ENCODE measurements around the gene SLC7A14. TPM values are rescaled to one million over a fixed set of nuclear protein-coding genes. Genes with fewer than 3 reads are reported as not detected.

The SLC7A14 gene
- total and polyA plus RNA-seq, 4 donors = 0.01 to 0.06 (median 0.03) TPM; not detected in 1

DNA sequence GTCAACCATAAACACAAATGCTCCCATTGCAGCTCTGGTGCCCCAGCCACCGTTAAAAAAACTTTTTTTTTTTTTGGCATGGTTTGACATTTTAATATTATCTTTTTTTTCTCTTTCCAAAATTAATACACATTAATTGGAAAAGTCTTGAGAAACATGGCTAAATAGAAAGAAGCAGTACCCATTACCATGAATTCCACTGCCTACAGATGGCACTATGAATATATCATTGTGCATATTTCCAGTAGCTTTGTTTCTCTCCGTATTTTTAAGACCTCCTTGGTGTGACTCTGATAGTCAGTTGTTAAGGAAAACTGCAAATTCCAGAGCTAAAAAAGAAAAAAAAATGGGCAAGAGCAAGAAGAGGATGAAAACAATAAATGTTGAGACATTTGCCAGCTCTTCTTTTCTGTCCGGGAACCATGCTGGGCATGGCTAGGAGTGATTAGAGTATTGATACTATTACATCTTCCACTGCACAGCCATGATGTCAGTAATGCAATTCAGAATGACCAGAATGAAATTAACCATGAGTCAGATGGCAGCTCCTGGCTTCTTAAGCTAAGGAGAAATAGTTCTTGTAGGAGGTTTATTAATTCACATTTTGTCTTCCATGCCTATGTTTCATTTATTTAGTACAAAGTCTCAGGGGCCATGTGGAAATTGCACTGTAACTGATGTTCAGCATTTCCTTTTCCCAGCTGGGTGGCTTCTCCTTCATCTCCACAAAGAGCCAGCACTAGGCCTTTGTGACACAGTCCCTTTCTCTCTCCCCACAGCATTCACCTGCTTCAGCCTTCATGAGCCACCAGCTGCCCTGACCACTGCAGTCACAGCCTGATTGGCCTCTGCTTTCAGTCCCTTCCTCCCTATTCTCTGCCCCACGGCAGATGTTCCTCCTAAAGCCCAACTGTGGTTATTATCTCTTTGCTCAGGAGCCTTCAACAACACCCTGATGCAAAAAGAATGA lies 31.8 kb downstream of the SLC7A14 start:
- no peaks in the 10 kb centered on the region for H3K36me3 ChIP-seq (ENCODE audit: control insufficient read depth in 4 of 4, insufficient read depth in 4 of 4, low read length in 4 of 4)
- H3K27me3 ChIP-seq (ENCODE audit: control insufficient read depth in 3 of 3, insufficient read depth in 3 of 3, low read length in 2 of 3) = no peaks in the 10 kb centered on the region
- no peak overlapping the region for H3K4me3 ChIP-seq
- no peak for ATAC-seq (ENCODE audit: insufficient read depth, low FRiP score)
- WGBS, 2 donors = 74 to 75% methylated on average over 4 of the region's 4 CpGs
- no peaks in the 10 kb centered on the region for H3K9me3 ChIP-seq (ENCODE audit: control insufficient read depth in 4 of 4, insufficient read depth in 3 of 4, low read length in 3 of 4)
- H3K4me1 ChIP-seq (ENCODE audit: control insufficient read depth in 5 of 5, insufficient read depth in 5 of 5, low read length in 5 of 5) = no peaks in the 10 kb centered on the region
- peak in 2 of 3 donors; percentile 2 to 5 for DNase-seq
- no peak overlapping the region for H3K27ac ChIP-seq (ENCODE audit: low read depth in 1 of 2, low read length in 1 of 2)
- H3K9ac ChIP-seq (ENCODE audit: insufficient read depth in 1 of 2, low read length in 2 of 2) = no peak overlapping the region
- TF ChIP-seq, protein P1, sequence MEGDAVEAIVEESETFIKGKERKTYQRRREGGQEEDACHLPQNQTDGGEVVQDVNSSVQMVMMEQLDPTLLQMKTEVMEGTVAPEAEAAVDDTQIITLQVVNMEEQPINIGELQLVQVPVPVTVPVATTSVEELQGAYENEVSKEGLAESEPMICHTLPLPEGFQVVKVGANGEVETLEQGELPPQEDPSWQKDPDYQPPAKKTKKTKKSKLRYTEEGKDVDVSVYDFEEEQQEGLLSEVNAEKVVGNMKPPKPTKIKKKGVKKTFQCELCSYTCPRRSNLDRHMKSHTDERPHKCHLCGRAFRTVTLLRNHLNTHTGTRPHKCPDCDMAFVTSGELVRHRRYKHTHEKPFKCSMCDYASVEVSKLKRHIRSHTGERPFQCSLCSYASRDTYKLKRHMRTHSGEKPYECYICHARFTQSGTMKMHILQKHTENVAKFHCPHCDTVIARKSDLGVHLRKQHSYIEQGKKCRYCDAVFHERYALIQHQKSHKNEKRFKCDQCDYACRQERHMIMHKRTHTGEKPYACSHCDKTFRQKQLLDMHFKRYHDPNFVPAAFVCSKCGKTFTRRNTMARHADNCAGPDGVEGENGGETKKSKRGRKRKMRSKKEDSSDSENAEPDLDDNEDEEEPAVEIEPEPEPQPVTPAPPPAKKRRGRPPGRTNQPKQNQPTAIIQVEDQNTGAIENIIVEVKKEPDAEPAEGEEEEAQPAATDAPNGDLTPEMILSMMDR (IDR thresholded peaks at IDR 0.05; ENCODE audit: control extremely low read depth, extremely low read depth) = no peak

DNA sequence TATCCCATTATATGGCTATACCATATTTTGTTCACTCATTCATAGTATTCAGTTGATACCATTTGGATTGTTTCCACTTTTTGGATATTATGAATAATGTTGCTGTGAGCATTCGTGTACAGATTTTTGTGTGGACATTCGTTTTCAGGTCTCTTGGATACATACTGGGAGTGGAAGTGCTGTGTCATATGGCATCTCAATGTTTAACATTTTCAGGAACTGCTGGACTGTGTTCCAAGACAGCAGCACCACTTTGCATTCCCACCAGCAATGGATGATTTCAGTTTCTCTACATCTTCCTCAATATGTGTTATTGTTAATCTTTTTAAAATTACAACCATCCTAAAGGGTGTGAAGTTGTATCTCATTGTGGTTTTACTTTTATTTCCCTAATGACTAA lies 34.6 kb downstream of the SLC7A14 start:
- H3K4me3 ChIP-seq = no peak overlapping the region
- no peaks in the 10 kb centered on the region for H3K9me3 ChIP-seq (ENCODE audit: control insufficient read depth in 4 of 4, insufficient read depth in 3 of 4, low read length in 3 of 4)
- H3K27ac ChIP-seq (ENCODE audit: low read depth in 1 of 2, low read length in 1 of 2) = no peak overlapping the region
- WGBS, 2 donors = 68 to 73% methylated on average over 2 of the region's 2 CpGs
- no peak overlapping the region for H3K9ac ChIP-seq (ENCODE audit: insufficient read depth in 1 of 2, low read length in 2 of 2)
- H3K4me1 ChIP-seq (ENCODE audit: control insufficient read depth in 5 of 5, insufficient read depth in 5 of 5, low read length in 5 of 5) = no peaks in the 10 kb centered on the region
- ATAC-seq (ENCODE audit: insufficient read depth, low FRiP score) (no peak), DNase-seq (no peak)
- no peaks in the 10 kb centered on the region for H3K36me3 ChIP-seq (ENCODE audit: control insufficient read depth in 4 of 4, insufficient read depth in 4 of 4, low read length in 4 of 4)
- TF ChIP-seq, protein P1 (IDR thresholded peaks at IDR 0.05; ENCODE audit: control extremely low read depth, extremely low read depth) = no peak
- no peaks in the 10 kb centered on the region for H3K27me3 ChIP-seq (ENCODE audit: control insufficient read depth in 3 of 3, insufficient read depth in 3 of 3, low read length in 2 of 3)

GRCh38 chr3:170542704-170543103 lies 43.2 kb downstream of the SLC7A14 start:
- TF ChIP-seq, protein P1 (IDR thresholded peaks at IDR 0.05; ENCODE audit: control extremely low read depth, extremely low read depth) = no peak
- H3K27me3 ChIP-seq (ENCODE audit: control insufficient read depth in 3 of 3, insufficient read depth in 3 of 3, low read length in 2 of 3) = peaks cover 0 to 2% (median 0%) of the 10 kb centered on the region in 3 donors
- WGBS, 2 donors = 92 to 95% methylated on average over 3 of the region's 3 CpGs
- no peak overlapping the region for H3K4me3 ChIP-seq
- no peak for DNase-seq
- H3K9ac ChIP-seq (ENCODE audit: insufficient read depth in 1 of 2, low read length in 2 of 2) = no peak overlapping the region
- H3K36me3 ChIP-seq (ENCODE audit: control insufficient read depth in 4 of 4, insufficient read depth in 4 of 4, low read length in 4 of 4) = no peaks in the 10 kb centered on the region
- H3K27ac ChIP-seq (ENCODE audit: low read depth in 1 of 2, low read length in 1 of 2) = no peak overlapping the region
- no peaks in the 10 kb centered on the region for H3K9me3 ChIP-seq (ENCODE audit: control insufficient read depth in 4 of 4, insufficient read depth in 3 of 4, low read length in 3 of 4)
- no peak for ATAC-seq (ENCODE audit: insufficient read depth, low FRiP score)
- no peaks in the 10 kb centered on the region for H3K4me1 ChIP-seq (ENCODE audit: control insufficient read depth in 5 of 5, insufficient read depth in 5 of 5, low read length in 5 of 5)

Measured in lung (tissue), 12 donors.